GM18861 (cell line): ENCODE data around the gene PPP5C.

Experiments used
- ATAC-seq: cut with Tn5 transposase; IDR thresholded peaks from one replicate; pipeline ENCODE4 v1.9.1; 2021; ENCODE audit not compliant: unreplicated experiment

PPP5C gene

GRCh38 chr19:46330319-46330918, 16.5 kb upstream of the PPP5C start:
- ATAC-seq, result no peak

GRCh38 chr19:46337487-46337886, 9.4 kb upstream of the PPP5C start:
- ATAC-seq, result no peak

- ATAC-seq, result no peak
Observed at GRCh38 chr19:46339446-46339845, 7.4 kb upstream of the PPP5C start.

GRCh38 chr19:46340051-46340659, 6.7 kb upstream of the PPP5C start:
- ATAC-seq, result no peak

- no peak for ATAC-seq
Observed at GRCh38 chr19:46341937-46342336, 5.0 kb upstream of the PPP5C start.

- ATAC-seq, result no peak
Observed at GRCh38 chr19:46344363-46344762, 2.5 kb upstream of the PPP5C start.

GRCh38 chr19:46345157-46345556, 1.7 kb upstream of the PPP5C start:
- ATAC-seq, result no peak

- no peak for ATAC-seq
Observed at GRCh38 chr19:46347572-46347883, 641 bp downstream of the PPP5C start.

- ATAC-seq, result no peak
Observed at GRCh38 chr19:46347985-46348384, 1.1 kb downstream of the PPP5C start.

GRCh38 chr19:46349311-46349993, 2.6 kb downstream of the PPP5C start:
- ATAC-seq, result no peak

- ATAC-seq, result no peak
Observed at GRCh38 chr19:46350029-46350757, 3.3 kb downstream of the PPP5C start.

GRCh38 chr19:46350758-46351159, 3.9 kb downstream of the PPP5C start:
- ATAC-seq, result no peak

- no peak for ATAC-seq
Observed at GRCh38 chr19:46351241-46352041, 4.6 kb downstream of the PPP5C start.

- ATAC-seq, result no peak
Observed at GRCh38 chr19:46353730-46354528, 7.0 kb downstream of the PPP5C start.

- ATAC-seq, result no peak
Observed at GRCh38 chr19:46355234-46356148, 8.6 kb downstream of the PPP5C start.

GRCh38 chr19:46356149-46357055, 9.5 kb downstream of the PPP5C start:
- no peak for ATAC-seq

- no peak for ATAC-seq
Observed at GRCh38 chr19:46357846-46358583, 11.1 kb downstream of the PPP5C start.

- no peak for ATAC-seq
Observed at GRCh38 chr19:46361915-46362314, 15.0 kb downstream of the PPP5C start.
